Kidney epithelial cell (primary cell): Measurements from ENCODE around the gene SPACA6. TPM values are rescaled to one million over a fixed set of nuclear protein-coding genes. Genes with fewer than 3 reads are reported as not detected.
A peak's percentile ranks its signal among the peaks of the same experiment; 100 is the strongest.

Experiments used
- DNase-seq: peaks from one replicate; pipeline ENCODE4 v3.0.0-alpha.2; 2010; ENCODE audit warnings: low read depth
- H3K27me3 ChIP-seq: 2 replicates; pipeline ENCODE4 v1.6.0; 2011; ENCODE audit warnings: low read length; ENCODE audit not compliant: control insufficient read depth, insufficient read depth
- H3K36me3 ChIP-seq: 2 replicates; pipeline ENCODE4 v1.5.1; 2011; ENCODE audit warnings: low read length; ENCODE audit not compliant: control insufficient read depth, insufficient read depth
- H3K4me3 ChIP-seq: 2 replicates; pipeline ENCODE4 v1.5.1; 2011; ENCODE audit warnings: low read depth, mild to moderate bottlenecking, control low read depth, low read length
- CTCF ChIP-seq: IDR thresholded peaks from 2 replicates; pipeline ENCODE4 v1.5.1; 2011; ENCODE audit warnings: mild to moderate bottlenecking, moderate library complexity, low read length, control low read depth, inconsistent platforms; ENCODE audit not compliant: insufficient read depth, poor library complexity, severe bottlenecking
- total RNA-seq: library from RNA; depleted of rRNA; stranded (reverse); fragments of >200 nt; gene quantifications from 2 replicates; pipeline ENCODE4 v1.2.3, GENCODE V29; 2015

The SPACA6 gene
- total RNA-seq, 1 donor from 2014 or later, result 12.6 TPM

GRCh38 chr19:51703575-51704515 is 10.7 kb downstream of the SPACA6 start:
- no peak for DNase-seq
- Histone ChIP-seq H3K36me3 (peaks cover 5% of the 10 kb centered on the region), H3K4me3 (peak overlapping the region; percentile 60), H3K27me3 (no peaks in the 10 kb centered on the region)
- TF ChIP-seq CTCF, result peak; percentile 40

DNA sequence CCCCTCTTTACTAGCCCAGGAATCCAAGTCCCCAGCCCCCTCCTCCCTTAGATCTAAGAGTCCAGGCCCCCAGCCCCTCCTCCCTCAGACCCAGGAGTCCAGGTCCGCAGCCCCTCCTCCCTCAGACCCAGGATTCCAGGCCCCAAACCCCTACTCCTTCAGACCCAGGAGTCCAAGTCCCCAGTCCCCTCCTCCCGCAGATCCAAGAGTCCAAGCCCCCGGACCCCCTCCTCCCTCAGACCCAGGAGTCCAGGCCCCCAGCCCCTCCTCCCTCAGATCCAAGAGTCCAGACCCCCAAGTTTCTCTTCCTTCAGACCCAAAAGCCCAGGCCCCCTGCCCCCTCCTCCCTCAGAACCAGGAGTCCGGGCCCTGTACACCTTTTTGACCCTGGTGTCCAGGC is 11.5 kb downstream of the SPACA6 start:
- H3K27me3 ChIP-seq, result no peaks in the 10 kb centered on the region
- no peak for DNase-seq
- peak overlapping the region; percentile 60 for H3K4me3 ChIP-seq
- TF ChIP-seq CTCF, result no peak
- peaks cover 5% of the 10 kb centered on the region for H3K36me3 ChIP-seq

DNA sequence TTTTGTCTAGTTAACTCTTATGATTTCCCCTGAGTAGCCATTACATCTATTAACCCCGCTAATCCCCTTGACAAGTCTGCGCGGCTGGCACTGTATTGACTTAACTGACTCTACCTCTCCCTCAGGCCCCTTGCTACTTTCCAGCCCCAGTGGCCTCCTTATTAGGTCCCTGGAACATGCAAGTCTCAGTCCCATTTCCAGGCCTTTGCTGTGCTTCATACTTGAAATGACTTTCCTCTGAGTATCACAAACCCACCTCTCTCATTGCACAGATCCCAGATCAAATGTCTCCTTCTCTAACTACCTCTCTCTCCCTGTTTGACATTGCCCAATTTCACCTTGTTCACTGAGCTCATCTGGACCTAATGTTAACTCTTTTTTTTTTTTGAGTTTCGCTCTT is 13.2 kb downstream of the SPACA6 start:
- TF ChIP-seq CTCF, result no peak
- no peak for DNase-seq
- no peaks in the 10 kb centered on the region for H3K27me3 ChIP-seq
- no peak overlapping the region for H3K4me3 ChIP-seq
- peaks cover 5% of the 10 kb centered on the region for H3K36me3 ChIP-seq

DNA sequence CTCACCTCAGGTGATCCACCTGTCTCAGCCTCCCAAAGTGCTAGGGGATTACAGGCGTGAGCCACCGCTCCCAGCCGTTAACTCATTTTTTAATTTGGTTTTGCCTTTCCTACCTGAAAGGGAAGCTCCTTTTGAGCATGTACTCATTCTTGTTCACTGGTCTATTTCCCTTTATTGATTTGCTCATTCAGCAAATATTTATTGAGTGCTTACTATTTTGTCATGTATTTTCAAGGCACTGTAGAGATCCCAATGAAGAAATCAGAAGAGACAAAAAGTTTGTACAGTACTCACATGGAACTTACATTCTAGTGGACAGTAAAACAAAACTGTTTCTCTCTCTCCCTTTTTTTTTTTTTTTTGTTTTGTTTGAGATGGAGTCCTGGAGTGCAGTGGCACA is 13.8 kb downstream of the SPACA6 start:
- DNase-seq, result no peak
- H3K27me3 ChIP-seq, result no peaks in the 10 kb centered on the region
- TF ChIP-seq CTCF, result no peak
- no peak overlapping the region for H3K4me3 ChIP-seq
- H3K36me3 ChIP-seq, result peaks cover 5% of the 10 kb centered on the region

DNA sequence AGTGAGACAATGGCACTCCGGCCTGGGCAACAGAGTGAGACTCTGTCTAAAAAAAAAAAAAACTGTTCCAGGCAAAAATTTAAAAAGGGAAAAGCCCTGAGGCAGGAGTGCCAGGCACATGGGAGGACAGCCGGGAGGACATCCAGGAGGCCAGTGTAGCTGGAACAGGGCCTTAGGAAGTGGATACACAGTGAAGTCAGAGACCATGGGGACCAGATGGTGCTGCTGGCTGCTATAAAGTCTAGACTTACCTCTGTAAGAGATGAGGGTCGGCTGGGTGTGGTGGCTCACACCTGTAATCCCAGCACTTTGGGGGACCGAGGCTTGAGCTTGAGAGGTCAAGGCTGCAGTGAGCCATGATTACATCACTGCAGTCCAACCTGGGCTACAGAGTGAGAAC is 15.7 kb downstream of the SPACA6 start:
- no peak for TF ChIP-seq CTCF
- Histone ChIP-seq H3K27me3 (no peaks in the 10 kb centered on the region), H3K36me3 (peaks cover 5% of the 10 kb centered on the region), H3K4me3 (no peak overlapping the region)
- DNase-seq, result no peak
